Activated T-cell treated with anti-CD3 and anti-CD28 coated beads, Interleukin-2, amount 50 U/mL, for 1 hour (primary cell): ENCODE results near the gene RBM20.

ENCODE experiments used
- DNase-seq: peaks from one replicate; pipeline ENCODE4 v3.0.0-alpha.2; 2020

RBM20 gene

DNA sequence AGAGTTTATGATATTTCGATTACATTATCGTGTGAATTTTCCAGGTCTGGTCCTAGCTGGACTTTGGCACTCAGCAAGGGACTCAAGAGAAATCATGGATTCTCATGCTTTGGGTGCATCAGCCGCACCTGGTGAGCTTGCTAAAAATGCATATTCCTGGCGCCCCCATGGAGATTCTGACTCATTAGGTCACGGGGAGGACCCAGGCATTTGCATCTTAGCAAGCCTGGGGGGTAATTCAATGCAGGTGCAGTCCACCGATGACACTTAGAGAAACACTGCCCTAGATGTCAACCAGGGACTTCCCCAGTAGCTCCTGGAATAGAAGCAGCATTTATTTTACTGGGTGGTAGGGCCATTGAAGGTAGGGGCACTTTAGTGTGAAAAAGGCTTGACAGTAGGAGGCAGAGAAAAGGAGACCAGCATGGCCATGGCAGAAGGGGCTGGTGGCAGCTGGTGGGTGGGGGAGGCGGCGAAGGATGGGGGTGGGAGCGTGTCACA is 197.7 kb downstream of the RBM20 start:
- DNase-seq = no peak

DNA sequence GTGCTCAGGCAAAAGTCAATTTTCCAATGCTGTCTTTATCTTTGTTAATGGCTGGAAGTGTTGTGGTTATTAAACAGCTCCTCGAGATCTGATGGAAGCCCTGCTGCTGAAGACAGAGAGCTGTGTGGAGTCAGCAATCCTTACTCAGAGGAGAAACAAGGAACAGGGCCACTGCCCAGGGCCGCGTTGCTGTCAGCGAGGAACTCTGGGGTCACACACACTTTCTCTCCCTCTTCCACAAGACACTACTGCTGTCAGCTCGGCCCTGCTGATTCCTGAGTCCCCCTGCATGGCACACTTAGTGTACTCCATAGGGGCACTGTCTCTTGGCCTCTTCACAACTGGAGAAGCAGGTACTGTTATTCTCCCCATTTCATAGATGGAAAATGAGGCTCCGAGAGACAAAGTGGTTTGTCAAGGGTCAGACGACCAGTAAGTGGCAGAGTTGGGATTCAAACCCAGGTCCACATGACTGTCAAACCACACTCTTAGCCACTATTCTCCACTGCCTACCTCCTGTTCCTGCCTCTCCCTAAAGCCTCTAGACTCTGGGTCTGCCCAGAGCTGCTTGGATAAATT is 198.3 kb downstream of the RBM20 start:
- DNase-seq = no peak

DNA sequence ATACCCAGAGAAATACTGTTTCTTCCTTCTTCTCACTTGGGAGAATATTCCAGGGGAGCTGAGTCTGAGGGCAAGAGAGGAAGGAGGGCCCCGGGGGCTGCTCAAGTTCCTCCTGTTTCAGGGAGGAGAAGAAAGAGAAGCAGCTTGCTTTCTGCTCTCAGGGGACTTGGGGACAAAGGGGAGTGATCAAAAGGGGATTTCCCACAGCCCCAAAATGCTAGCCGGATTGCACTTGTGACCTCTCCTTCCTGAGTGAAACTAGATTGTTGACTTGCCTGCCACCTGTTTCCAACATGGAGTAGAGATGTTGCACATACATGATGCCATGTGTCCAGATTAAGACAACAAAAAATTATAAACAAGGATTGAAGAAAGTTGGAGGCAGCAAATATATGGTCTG is 198.9 kb downstream of the RBM20 start:
- no peak for DNase-seq

DNA sequence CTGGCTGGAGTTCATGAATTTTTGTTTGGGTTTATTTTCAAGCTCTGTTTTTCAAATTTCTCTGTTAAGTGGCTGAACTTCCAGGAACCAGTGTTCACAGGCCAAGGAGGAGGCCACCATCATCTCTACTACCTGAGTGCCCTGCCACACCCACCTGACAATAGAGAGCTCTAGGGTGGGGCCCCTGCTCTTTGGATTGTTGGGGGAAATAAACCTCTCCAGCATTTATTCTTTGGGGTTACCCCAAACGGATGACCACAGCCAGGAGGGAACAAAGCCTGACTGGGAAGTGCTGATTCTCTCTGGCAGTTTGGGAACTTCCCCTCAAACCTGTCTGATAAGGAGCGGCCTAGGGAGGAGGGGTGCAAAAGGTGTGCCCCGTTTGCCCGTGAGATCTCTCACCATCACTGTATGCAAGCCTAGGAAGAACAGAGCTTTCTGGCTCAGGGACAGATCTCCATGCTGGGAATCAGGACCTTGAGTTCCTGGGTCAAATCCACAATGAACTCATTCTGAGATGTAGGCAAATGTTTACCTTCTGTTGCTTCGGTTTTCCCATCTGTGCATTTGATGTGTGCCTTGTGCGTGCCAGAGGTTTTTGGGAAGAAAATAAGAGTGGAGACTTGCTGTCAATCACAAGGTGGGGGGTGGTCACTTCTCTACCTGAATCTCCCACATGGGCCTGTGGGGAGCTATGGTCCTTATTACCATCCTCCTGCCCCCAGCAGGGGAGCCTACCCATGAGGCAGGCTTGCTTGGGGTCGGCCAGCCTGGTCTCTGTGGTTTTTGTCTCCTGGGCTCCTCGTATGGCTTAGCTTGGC is 199.9 kb downstream of the RBM20 start:
- no peak for DNase-seq

DNA sequence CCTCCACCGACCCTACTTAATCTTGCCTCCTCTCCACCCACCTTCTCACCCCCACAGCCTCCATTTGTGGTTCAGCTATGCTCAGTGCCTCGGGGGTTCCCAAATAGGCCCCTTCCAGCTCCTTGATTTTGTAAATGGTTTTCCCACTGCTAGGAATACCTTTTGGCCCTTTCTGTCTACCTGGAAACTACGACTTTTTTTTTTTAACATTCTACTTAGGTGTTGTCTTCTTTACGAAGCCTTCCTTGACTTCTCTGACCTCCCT is 200.4 kb downstream of the RBM20 start:
- no peak for DNase-seq

DNA sequence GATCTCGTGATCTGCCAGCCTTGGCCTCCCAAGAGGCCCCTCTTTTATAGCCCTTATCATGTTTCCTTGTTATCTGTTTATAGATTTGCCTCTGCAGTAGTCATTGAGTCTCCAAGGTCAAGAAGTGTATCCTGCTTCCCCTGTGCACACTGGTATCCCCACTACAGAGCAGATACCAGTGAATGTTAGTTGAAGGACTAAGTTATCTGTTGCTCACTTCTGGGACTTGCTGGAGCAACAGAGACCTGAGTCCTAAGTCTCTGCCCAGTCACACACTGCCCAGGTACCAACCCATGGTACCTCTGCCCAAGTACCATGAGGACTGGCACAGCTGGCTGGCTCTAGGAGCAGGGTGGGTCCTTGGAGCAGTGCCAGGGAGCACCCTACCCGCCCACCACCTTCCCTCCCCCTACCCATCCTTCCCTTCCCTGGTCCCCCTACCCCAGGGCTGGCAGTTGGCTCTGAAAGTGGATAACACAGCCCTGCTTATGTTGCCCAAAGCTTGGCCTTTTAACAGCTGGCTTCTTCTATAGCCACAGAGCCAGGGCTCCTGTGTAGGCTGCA is 201.1 kb downstream of the RBM20 start:
- DNase-seq = no peak

DNA sequence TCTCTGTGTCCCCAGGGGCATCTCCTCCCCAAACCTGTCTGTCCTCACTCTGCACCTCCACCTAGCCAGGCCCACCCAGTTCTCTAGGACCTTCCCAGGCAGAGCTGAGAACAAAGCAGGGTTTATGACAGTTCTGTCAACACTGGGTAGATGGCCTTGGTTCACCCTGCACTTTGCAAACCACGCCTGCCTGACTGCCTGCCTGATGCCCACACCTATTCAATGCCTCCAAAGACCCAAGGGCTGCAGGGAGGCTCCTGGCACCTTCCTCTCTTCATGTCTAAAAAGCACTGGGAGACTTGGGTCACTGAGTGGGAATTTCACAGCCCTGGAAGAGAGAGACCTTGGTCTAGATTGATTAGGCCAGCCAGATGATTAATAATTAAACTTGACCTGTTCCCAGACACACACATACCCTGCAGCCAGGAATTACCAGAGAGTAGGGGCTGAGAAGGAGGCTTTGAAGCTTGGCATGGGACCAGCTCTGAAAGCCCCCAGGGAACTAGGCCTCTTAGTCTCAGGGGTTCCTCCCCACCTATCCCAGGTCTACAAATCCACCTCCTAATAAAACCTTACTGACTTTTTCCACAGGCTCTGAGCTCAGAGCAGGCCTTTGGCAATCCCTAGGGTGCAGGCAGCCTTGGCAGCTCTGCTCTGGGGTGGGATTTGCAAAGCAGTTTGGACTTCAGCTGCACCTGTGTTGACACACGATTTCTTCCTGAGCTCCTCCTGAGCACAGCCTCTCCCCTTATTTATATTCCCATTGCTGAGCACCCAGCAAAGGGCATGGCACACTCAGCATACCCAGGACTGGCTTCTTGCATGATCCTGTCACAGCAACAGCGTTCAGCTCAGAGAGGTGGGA is 201.9 kb downstream of the RBM20 start:
- no peak for DNase-seq

DNA sequence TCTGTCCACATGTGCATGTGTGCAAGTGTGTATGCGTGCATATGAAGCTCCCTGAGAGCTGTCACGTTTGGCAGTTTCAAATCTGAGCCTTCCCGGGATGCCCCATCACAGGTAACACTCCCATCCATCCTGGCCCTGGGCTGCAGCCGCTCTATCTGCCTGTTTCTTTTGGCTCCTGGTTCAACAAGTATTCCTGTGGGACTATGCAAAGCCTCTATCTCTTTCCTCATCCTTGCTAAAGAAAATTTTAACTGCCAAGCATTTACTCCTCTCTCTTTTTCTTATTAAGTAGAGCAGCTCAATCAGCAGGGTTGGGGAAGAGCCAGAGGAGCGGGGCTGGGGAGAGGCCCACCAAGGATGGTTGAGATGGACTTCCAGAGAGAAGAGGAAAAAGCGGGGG is 203.2 kb downstream of the RBM20 start:
- no peak for DNase-seq

DNA sequence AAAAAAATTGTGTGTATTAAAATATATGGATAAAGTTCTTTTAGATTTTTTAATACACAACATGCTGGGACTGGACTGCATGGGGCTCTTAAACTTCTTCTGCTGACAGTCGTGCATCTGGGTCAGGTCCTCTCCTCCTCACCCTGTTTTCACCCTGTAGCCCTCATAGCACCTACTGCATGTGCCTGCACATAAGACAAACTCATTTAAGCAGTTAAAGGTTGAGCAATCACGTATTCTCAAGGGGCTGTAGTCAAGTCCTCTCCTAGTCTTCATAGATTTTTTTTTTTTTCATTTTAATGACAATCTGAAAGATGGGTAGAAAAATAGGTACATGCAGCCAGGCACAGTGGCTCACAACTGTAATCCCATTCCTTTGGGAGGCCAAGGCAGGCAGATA is 204.0 kb downstream of the RBM20 start:
- DNase-seq = no peak

DNA sequence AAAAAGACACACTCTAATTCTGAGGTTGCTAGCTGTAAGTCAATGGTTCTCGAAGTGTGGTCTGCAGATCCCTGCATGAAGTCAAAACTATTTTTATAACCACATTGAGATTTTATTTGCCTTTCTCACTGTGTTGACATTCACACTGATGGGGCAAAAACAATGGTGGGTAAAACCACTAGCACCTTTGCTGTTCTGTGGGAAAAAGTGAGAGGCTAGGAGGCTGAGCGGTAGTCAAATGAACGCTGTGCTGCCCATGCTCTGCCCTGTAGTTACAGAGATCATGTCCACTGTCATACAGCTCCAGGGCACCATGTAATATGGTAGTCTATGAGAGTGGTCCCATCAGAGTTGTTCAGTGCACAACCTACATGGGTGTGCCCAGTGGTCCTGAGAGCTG is 206.0 kb downstream of the RBM20 start:
- DNase-seq = no peak

DNA sequence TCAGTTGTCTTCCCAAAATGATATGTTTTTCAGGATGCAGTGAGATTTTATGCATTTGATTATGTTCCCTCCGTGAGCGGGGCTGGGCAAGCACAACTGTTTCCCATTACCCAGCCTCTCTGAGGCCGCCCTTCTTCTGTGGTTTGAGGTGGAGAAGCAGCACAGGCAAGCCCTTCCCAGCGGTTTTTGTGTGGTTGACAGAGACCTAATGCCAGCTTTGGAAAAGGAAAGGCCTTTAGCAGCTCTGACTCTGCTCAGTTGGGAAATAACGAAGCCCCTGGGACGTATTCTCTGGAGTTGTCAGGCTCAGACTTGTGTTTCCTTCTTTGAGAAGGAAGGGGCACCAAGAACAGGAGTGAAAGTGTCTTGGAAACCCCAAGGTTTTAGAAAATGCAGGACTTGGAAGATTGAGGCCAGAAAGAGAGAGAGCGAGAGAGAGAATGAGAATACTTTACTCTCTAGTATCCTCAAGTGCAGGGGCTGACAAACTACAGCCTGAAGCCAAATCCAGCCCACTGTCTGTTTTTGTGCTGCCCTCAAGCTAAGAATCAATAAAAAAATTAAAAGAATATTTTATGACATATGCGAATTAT is 207.0 kb downstream of the RBM20 start:
- DNase-seq = peak; percentile 45

DNA sequence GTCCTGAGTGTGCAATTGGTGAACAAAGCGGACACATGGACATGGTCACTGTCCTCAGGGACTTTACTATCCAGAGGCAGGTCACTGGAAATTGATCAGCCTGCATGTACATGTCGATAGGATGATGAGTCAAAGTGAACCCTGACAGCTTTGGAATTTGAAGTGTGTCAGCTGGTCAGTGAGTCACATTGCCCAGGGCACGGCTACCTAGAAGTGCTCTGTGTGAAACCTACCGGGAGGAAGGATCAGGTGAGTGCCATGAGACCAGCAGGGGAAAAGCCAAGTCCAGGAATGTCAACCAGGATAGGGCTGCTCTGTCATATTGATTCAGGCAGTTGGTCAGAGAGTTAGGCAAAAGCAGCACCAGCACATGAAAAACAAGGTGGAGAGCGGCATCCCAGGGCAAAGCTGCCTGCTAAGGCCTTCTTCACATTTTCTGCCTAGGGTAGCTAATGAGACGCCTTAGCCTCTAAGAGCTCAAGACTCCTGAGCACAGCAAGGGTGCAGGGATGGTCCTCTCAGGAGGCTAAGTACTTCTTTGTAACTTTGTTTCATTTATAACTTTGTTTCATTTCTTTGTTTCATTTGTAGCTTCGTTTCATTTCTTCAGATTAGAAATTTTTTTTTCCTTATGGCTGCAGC is 208.2 kb downstream of the RBM20 start:
- no peak for DNase-seq

DNA sequence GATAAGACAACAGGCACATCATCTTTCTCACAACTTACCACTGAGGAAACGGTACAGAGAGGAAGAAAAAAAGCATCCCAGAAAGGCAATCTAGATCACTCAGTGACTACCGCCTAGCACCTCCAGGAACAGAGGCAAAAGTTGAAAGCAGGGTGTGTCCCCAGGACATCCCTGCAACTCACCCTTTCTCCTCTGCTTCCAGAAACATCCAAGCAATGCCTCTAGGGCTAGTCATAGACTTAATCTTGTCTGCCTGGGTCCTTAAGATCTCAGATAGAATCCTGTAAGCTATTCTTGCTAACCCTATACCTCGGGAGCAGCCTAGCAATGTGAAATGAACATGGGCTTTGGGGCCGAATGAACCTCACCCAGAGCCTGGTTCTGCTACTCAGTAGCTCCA is 208.8 kb downstream of the RBM20 start:
- DNase-seq = no peak

DNA sequence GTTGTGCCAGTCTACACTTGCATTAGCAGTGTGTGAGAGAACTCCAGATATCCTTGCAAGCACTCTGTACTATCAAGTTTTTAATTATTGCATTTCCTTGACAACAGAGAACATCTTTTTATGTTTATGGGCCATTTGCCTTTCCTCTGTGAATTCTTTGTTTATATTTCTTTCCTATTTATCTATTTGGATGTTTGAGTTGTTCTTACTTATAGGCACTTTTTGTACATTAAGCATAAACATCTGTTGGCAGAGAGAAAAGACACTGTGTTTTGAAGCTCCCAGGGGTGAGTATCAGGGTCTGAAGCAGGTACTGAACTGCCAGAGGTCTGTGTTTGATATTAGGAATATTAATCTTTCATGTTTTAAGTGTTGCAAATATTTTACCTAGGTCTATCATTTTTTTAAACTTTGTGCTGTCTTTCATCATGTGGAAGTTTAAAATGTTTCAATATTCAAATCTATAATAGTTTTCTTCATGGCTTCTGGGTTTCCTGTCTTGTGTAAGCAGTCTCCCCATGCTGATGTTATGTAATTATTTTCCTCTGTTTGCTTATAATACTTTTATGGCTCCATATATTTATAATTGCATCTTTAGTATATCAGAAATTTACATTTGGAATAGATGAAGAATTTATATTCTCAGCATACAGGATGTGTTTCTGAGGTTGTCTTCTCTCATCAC is 209.9 kb downstream of the RBM20 start:
- DNase-seq = no peak

DNA sequence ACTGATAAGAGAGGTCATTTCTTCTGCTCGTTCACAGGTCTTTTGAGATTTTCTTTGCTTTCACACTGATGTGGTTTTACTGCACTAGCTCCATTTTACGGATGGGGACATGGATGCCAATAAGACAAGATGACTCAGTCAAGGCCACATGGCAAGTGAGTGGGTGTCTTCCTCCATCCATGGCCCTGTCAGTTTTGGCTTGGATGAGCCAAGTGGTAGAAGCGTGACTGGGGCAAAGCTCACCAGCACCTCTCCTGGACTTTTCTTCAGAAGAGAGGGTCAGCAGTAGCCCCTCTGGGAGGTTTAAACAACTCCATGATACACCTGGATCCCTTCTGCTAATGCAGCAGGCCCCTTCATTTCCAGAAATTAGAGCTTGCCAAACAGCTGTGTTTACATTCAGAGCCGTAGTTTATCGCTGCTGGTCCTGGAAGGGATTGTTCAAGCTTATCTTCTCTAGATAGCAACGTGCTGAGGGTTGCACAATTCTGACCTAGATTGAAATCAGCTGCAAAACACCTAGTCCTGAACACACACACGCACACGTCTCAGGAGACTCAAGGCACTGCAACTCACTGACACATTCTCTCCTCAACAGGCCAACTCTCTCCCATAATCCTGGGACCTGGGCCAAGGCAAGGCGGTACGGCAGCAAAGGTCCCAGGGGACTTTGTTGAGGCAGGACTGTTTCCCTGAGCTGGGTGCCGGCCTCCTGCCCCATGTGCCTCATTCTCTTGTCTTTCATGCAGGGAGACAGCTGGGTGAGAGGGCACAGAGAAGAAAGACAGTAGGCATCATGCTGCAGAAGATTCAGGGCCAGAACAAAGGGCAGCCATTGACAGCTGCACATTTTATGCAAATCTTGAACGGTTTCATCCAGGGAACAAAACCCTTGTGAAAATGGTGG is 213.4 kb downstream of the RBM20 start:
- DNase-seq = no peak

DNA sequence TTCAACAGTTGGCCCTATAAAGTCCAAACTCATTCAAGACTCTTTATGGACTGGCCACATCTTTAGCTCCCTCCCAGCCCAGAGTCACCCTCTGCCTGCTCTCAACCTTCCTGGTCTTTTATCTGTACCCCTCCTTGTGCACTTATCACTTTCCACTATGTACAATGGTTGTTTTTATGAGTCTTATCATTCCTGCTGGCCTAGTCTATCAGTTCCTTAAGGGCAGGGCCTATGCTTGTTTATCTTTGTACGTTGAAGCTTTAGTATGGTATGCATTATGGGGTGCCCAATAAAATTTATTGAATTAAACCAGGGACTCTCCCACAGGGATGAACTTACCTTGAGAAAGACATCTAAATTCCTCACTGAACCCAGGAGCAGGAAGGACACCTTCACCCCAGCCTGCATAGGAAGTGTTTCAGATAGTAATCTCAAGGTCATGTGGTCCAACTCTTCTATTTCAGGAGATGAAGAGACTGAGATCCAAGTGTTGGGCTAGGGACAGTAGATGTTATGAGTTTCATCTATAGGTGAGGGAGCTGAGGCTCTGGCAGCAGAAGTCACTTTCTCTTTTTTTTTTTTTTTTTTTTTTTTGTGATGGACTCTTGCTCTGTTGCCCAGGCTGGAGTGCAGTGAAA is 214.3 kb downstream of the RBM20 start:
- DNase-seq = no peak

DNA sequence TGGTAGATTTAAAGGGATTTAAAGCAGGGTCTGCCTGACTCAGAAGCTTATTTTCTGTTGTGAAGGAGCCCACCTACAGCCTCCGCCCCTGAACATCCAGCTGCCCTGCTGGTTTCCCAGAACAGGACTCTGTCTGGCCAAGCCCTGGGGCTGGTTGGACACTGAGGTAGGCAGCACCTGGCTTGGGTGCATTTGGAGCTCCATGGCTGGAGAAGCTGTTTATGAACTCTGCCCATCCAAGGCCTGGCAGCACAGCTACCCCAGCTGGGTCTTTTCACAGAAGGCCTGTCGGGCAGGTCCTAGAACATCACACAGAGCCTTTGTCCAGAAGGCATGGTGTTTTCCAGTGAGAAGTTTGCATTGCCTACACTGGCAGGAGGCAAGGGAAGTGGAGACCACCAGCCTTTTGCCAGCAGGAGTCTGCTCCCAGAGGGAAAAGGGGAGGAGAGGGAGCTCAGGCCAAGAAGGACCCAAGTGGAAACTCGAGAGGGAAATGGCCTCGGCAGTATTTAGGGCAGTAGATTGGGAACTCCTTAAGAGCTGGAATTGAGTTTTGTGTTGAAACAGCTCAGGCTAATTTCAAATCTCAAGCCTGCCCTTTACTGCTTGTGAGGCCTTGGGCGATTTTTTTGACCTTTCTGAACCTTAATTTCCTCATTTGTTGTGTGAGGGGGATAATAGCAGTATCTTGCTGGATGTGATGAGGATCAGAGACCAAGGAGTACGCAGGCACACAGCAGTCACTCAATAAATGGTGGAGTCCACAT is 215.3 kb downstream of the RBM20 start:
- DNase-seq = no peak

DNA sequence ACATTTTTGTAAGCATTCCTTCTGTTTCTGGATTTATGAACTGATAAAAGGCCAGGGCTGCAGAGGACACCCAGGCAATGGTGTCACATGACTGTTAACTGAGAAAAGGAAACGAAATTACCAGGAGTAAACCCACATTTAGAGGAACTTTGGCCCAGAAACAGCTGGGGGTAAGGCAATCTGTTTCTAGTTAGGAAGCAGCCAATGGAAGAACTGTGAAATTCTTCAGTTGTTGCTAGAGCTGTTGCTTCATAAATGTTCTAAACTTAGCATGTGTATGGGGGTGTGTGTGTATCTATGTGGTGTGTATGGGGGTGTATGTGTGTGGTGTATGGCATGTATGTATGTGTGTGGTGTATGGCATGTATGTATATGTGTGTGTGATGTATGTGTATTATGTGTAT is 215.8 kb downstream of the RBM20 start:
- no peak for DNase-seq

DNA sequence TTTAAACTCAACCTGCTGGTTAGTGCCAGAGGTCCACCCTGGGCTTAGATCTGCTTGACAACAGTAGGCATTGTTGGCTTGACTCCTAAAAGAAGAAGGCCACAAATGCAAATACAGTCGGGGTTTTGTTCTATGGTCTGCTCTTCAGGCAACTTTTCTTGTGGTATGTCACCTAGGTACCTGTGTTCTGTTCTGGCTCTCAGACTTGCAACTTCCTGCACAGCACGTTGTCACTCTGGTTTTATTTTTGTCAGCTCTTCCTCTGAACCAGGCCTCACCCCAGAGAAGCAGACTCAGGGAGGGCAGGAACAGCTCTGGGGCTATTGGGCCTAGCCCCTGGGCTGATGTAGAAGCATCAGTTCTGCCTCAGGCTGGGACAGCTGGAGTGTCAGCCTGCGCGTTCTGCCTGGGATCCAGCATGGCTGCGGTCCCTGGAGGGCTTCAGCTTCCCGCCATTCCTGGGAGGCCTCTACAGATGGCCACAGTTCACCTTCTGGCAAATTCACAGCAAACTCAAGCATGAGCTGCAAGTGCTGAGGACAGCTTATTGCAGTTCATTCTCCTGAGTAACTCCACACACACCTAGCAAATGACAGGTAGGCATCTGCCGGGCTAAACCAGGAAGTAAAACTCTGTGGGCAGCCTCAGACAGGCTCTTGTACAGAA is 216.6 kb downstream of the RBM20 start:
- peak; percentile 56 for DNase-seq
